Progenitor cell of endocrine pancreas (in vitro differentiated cells): ENCODE data around the gene ING1. TPM values are rescaled to one million over a fixed set of nuclear protein-coding genes. Genes with fewer than 3 reads are reported as not detected.

ENCODE experiments used
- DNase-seq: peaks from one replicate; pipeline ENCODE4 v3.0.0; 2021; ENCODE audit warnings: low spot score; ENCODE audit not compliant: unreplicated experiment
- H3K27ac Mint-ChIP-seq: 2 replicates; pipeline ENCODE4 v1.8.0; 2021; ENCODE audit warnings: mild to moderate bottlenecking, moderate library complexity, mixed read lengths
- H3K27me3 Mint-ChIP-seq: 2 replicates; pipeline ENCODE4 v1.8.0; 2021; ENCODE audit warnings: mixed read lengths
- H3K36me3 Mint-ChIP-seq: 2 replicates; pipeline ENCODE4 v1.8.0; 2022; ENCODE audit warnings: mixed read lengths; ENCODE audit not compliant: insufficient read depth
- H3K4me1 Mint-ChIP-seq: 2 replicates; pipeline ENCODE4 v1.8.0; 2021; ENCODE audit warnings: low read depth, mixed read lengths
- H3K4me3 Mint-ChIP-seq: 2 replicates; pipeline ENCODE4 v1.8.0; 2021; ENCODE audit warnings: low read depth, mild to moderate bottlenecking, moderate library complexity, mixed read lengths
- H3K9me3 Mint-ChIP-seq: 2 replicates; pipeline ENCODE4 v1.8.0; 2021; ENCODE audit warnings: low read depth, mixed read lengths
- total RNA-seq: library from RNA; stranded (reverse); gene quantifications from 2 replicates; pipeline ENCODE4 v1.2.1, GENCODE V29; 2021
- TF ChIP-seq, protein P1 (sequence below): fragments of 200-600 bp; sonication (generic); IDR thresholded peaks from one replicate; pipeline ENCODE4 v1.5.0; 2021; ENCODE audit warnings: antibody characterized with exemption, mild to moderate bottlenecking; ENCODE audit not compliant: unreplicated experiment

The ING1 gene
- total RNA-seq, 1 donor from 2014 or later, result 20.7 TPM

DNA sequence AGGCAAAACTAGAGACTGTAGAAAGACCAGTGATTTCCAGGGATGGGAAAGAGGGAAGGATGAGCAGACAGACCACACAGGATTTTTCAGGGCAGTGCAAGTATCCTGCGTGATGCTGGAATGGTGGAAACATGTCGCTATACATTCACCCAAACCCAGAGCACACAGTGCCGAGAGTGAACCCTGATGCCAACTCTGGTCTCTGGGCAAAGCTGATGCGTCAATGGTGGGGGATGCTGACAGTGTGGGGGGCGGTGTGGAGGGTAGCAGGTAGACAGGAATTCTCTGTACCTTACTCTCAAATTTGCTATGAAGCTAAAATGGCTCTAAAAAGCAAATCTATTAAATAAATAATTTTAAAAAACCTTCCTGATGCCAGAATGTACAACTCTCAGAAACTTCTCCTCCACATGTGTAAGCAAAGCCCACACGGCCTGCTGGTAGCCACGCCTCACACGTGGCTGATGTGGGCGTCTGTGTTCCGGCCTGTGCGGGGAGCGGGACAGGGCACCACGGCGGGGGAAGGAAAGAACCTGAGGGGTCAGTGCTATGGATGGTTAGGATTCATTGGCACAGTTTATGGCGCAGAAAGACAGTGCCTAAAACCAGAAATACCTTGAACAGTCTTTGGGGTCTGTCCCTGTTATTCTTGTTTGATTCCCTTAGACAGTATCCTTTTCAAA is 31.5 kb upstream of the ING1 start:
- DNase-seq, result no peak
- Mint-ChIP-seq H3K9me3 (no peaks in the 10 kb centered on the region), H3K36me3 (peaks cover 30% of the 10 kb centered on the region), H3K4me1 (no peaks in the 10 kb centered on the region), H3K4me3 (no peak overlapping the region), H3K27me3 (no peaks in the 10 kb centered on the region), H3K27ac (no peak overlapping the region)
- TF ChIP-seq, protein P1, sequence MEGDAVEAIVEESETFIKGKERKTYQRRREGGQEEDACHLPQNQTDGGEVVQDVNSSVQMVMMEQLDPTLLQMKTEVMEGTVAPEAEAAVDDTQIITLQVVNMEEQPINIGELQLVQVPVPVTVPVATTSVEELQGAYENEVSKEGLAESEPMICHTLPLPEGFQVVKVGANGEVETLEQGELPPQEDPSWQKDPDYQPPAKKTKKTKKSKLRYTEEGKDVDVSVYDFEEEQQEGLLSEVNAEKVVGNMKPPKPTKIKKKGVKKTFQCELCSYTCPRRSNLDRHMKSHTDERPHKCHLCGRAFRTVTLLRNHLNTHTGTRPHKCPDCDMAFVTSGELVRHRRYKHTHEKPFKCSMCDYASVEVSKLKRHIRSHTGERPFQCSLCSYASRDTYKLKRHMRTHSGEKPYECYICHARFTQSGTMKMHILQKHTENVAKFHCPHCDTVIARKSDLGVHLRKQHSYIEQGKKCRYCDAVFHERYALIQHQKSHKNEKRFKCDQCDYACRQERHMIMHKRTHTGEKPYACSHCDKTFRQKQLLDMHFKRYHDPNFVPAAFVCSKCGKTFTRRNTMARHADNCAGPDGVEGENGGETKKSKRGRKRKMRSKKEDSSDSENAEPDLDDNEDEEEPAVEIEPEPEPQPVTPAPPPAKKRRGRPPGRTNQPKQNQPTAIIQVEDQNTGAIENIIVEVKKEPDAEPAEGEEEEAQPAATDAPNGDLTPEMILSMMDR, result no peak

DNA sequence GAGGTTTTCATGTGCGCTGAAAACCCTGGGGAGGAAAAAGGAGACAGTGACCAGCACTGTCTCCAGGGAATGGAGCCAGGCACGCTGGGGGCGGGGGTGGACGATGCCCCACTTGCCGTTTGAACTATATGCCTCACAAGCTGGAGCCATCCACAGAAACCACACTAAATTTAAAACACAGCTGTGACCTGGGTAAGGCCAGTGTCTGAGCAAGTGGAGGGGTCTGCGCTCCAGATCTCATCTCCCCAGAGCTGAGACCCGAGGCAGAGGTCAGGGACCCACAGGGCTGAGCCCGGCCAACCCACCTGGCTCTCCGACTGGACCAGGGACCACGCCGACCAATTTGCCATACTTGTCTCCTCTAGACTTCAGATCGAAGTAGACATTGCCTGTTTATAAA is 30.8 kb upstream of the ING1 start:
- DNase-seq, result no peak
- Mint-ChIP-seq H3K4me1 (no peaks in the 10 kb centered on the region), H3K27ac (no peak overlapping the region), H3K4me3 (no peak overlapping the region), H3K9me3 (no peaks in the 10 kb centered on the region), H3K36me3 (peaks cover 34% of the 10 kb centered on the region), H3K27me3 (no peaks in the 10 kb centered on the region)
- TF ChIP-seq, protein P1, result no peak

DNA sequence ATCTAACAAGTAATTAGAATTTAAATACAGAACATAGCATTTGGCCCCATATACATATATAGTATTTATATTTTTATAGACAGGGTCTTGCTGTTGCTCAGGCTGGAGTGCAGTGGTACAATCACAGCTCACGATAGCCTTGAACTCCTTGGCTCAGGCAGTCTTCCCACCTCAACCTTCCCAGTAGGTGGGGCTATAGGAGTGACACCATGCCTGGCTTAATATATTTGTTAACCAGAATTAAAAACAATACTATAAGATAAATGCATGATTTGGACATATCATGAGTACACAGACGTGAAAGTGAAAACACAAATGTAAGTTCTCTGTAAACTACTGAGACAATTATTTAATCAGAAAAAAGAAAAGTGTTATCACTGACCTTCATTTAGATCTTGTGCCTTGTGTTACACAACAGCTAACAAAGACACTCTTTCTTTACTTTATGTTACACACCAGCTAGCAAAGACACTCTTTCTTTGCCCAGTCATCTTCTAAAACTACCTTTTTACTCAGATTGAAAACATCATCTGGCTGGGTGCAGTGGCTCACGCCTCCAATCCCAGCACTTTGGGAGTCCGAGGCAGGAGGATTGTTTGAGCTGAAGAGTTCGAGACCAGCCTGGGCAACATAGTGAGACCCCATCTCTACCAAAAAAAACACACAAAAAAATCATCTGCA is 30.2 kb upstream of the ING1 start:
- no peaks in the 10 kb centered on the region for H3K27me3 Mint-ChIP-seq
- TF ChIP-seq, protein P1, result peak; percentile 36
- DNase-seq, result no peak
- peak overlapping the region; percentile 7 for H3K27ac Mint-ChIP-seq
- H3K4me1 Mint-ChIP-seq, result no peaks in the 10 kb centered on the region
- no peak overlapping the region for H3K4me3 Mint-ChIP-seq
- peaks cover 31% of the 10 kb centered on the region for H3K36me3 Mint-ChIP-seq
- H3K9me3 Mint-ChIP-seq, result no peaks in the 10 kb centered on the region

DNA sequence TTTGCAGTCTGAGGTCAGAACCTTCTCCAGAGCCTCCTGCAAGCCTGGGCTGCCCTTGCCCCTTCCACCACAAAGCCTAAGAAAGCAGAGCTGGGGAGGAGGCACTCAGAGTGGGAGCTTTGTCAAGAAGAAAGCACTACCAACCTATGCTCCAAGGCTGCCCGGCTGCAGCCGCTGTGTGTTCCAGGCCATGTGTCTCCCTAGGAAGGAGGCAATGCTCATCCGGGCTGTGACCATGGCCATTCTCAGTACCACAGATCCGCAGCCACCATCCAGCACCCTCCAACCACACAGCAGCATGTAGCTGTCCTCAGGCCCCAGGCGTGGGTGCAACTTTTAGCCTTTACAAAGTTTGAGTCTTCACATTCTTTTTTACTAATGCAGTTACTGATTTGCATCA is 29.6 kb upstream of the ING1 start:
- Mint-ChIP-seq H3K27me3 (no peaks in the 10 kb centered on the region), H3K4me1 (no peaks in the 10 kb centered on the region), H3K27ac (peak overlapping the region; percentile 7), H3K9me3 (no peaks in the 10 kb centered on the region), H3K4me3 (no peak overlapping the region), H3K36me3 (peaks cover 25% of the 10 kb centered on the region)
- no peak for DNase-seq
- TF ChIP-seq, protein P1, result no peak

DNA sequence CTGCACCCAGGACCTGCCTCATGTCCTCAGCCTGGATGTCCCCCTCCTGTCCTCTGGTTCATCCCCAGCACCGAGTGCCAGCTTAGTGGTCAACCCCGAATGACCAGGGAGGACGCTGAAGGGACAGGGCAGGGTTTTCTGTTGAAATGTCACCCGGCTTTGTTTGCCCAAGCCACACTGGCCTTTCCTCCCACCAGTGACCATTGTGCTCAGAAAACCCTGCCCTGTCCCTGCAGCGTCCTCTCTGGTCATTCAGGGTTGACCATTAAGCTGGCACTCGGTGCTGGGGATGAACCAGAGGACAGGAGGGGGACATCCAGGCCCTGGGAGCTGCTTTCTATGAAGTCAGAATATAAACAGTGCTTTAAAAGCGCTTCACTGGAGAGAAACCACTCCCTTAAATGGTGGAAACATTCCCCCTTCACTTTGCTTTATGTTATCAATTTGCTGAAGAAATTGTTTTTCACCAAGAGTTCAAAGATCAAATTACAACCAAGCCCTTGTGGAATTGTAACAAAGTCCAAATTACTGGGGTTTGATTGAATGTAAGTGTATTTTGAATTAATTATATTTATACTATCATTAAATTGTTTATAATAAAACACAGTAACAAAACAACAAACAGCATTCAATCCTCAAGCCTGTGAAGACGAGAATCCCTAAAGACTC is 29.0 kb upstream of the ING1 start:
- DNase-seq, result no peak
- Mint-ChIP-seq H3K9me3 (no peaks in the 10 kb centered on the region), H3K4me1 (no peaks in the 10 kb centered on the region), H3K27ac (no peak overlapping the region), H3K4me3 (no peak overlapping the region), H3K27me3 (no peaks in the 10 kb centered on the region), H3K36me3 (peaks cover 25% of the 10 kb centered on the region)
- TF ChIP-seq, protein P1, result no peak
